GM21576 (cell line): ENCODE data around the gene UBP1.
"Not testable (repeated sequence)": the region's sequence is repeated elsewhere in the genome, so short reads cannot be mapped to it uniquely, and the experiment has no call there.

Experiments used
- ATAC-seq: cut with Tn5 transposase; IDR thresholded peaks from one replicate; pipeline ENCODE4 v1.9.1; 2021; ENCODE audit warnings: mild to moderate bottlenecking, moderate library complexity; ENCODE audit not compliant: unreplicated experiment

Gene UBP1

DNA sequence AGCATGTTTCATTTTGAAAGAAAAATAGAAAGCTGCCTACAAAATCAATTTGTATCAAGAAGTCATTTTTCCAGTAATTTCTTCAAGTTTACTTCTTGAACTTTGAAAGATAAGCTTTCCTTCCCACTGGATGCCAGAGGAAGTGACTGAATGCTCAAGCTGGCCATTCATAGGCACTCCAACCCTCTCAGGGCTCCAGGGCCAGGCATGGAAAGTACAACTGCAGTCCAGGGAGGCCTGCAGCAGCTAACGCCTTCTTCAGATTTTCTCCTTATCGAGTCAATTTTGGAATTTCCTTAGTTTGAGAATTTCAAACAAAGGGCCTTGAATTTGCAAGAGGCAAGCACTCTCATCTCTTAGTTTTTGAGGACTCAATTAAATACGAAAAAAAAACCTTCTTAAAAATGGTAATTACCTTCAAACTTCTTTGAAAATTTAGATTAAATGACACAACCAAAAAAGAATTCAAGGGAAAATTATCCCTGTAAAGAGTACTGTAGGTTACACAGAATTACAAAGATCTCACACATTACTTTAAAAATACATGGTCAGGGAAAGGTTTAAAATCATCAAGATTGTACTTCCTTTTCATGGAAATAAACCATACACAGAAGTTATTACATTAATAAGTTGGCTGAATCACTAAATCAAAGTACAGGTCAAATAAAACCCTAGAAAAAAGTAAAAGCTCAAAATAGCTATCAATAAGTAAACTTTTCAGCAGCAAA lies 2.5 kb downstream of the UBP1 start:
- ATAC-seq = no peak

DNA sequence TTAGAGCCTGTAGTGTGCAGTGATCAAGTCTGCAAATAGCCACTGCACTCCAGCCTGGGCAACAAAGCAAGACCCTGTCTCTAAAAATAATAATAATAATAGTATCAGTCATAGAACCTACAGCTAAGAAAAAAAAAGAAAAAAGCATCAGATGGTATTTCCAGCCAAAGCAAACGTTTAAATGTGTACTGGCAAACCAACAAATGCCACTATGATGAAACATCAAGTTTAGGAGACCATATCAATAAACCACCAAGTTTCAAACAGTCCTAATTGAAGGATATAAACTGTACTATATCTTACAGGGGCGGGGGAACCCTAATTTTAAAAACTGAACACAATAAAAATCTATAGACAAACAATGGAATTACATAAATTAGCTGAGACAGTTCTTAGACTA lies 6.4 kb downstream of the UBP1 start:
- no peak for ATAC-seq

DNA sequence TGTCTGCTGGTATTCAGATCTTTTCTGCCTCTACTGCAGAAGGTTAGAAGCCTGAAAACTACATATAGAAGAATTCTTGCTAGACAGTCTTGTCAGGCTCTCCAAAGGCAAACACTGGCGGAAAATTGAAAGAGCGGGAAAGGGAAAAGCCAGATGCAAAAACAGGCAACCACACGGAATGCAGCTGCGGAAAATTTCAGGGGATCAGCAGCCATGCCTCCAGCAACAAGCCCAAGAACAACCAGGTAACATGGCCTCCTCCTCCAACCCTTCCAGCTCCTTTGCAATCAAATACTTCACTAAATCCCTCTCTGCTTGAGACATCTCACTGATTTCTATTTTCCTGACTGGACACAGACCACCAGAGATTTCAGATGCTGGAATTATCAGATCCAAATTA lies 9.6 kb downstream of the UBP1 start:
- ATAC-seq = no peak

DNA sequence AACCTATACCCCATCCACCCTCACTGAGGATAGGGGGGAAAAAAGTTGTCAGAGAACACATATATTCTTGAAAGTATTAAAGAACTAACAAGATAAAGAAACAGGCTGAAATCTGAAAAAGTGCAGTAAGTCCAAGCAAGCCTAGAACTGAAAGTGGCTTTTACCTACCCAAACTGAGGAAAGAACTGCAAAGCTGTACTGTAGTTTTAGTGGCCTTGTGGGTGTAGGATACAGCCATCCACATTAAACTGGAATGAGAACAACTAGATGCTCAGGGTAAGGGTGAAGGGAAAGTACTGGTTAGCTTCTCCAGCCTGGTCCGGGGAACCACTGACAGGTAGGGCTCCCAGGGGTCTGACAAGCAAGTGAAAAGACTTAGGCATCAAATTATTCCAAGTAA lies 10.1 kb downstream of the UBP1 start:
- ATAC-seq = peak; percentile 37

DNA sequence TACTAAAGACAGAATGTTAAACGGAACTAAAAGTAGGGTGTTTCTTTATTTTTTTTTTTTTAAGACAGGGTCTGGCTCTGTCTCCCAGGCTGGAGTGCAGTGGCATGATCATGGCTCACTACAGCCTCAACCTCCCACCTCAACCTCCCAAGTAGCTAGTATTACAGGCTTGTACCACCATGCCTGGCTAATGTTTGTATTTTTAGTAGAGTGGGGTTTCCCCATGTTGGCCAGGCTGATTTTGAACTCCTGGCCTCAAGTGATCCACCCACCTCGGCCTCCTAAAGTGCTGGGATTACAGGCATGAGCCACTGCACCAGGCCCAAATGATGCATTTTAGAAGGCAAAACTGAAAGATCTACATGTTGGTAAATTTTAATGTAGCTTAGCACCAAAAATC lies 10.9 kb downstream of the UBP1 start:
- ATAC-seq = not testable (repeated sequence)

DNA sequence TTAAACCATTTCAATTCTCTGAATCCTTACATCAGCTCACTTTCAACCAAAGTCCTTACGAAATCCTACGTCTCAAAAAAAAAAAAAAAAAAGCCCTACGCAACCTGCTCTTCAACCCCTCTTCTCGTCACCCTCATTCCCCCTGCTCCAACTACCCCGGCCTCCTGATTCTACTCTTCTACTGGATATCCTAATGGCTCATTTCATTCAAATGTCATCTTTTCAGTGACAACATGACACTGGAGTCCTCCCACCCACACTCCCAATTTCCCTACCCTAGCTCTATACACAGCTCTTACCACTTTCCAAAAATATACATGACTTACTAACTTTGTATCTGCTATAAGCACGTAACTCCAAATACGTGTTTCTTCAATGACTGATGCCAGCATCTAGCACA lies 11.5 kb downstream of the UBP1 start:
- no peak for ATAC-seq

DNA sequence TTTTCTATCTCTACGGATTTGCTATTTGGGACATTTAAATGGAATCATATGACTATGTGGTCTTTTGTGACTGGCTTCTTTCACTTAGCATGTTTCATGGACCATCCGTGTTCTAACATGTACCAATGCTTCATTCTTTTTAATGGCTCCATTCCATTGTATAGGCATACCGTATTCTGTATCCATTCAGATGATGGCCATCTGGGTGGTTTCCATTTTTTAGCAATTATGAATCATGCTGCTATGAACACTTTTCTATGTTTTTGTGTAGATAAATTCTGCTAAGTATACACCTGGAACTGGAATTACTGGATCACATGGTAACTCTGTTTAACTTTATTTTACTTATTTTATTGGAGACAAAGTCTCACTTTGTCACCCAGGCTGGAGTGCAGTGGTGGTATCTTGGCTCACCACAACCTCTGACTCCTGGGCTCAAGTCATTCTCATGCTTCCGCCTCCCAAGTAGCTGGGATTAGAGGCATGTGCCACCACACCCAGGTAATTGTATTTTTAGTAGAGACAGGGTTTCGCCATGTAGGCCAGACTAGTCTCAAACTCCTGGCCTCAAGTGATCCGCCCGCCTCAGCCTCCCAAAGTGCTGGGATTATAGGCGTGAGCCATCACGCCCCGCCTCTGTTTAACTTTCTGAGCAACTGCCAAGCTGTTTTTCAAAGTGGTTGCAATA lies 13.4 kb downstream of the UBP1 start:
- no peak for ATAC-seq

DNA sequence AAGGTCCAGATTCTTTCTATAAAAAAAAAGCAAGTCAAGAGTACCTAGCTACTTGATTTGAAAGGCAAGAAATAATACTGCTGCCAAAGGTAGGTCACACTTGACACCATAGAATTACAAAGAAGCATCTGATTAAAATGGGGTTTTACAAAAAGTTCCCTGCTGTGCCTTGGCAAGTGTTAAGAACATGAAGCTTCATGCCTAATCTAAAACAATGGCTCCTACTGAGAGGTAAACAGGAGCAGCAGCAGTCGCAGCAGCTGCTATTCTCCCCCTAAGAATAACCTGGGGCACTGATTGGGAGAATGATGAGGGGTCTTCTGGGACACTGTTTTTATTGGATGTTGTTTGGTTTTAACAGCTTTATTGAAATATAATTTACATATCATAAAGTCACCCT lies 14.1 kb downstream of the UBP1 start:
- ATAC-seq = no peak

DNA sequence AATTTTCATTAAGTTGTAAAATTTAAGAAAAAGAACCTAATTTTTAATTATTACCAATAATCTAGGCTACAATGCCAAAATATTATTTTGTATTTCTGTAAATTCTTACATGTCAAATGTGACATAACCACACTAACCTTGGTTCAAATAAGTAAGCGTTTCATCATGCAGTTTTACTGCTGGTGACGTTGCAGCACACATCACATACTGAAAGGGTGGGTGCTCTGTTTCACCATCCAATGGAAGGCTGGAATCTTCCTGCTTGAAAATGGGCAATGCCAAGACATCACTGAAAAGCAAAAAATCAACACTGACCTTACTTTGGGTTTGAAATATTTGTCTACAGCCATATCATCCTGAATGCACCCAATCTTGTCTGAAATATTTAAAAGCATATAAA lies 14.8 kb downstream of the UBP1 start:
- no peak for ATAC-seq

DNA sequence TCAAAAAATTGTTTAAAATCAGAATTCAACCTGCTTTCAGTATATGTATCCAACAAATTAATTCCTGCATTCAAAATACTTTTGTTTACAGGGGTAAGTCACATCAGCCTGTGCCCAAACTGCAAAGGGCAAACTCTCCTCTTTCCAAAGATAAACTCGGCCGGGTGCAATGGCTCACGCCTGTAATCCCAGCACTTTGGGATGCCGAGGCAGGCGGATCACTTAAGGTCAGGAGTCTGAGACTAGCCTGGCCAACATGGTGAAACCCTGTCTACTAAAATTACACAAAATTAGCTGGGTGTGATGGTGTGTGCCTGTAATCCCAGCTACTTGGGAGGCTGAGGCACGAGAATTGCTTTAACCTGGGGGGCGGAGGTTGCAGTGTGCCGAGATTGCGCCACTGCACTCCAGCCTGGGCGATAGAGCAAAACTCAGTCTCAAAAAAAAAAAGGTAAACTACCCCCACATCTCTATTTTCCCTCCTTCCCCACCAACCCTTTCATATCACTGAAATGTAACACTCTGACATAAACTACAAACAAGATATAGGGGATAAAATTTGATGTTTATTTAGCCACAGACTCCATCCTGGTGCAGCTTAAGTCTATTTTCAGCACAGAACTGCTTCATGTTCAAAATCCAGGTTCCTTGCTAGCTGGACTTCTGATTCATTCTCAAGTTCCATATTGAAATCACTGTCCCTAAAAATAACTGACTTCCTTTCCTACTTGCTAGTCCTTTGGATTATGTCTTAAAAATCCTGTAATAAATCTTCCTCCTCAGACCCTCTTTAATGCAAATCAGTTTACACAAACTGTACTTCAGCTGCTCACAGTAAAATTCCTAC lies 15.4 kb downstream of the UBP1 start:
- ATAC-seq = no peak

DNA sequence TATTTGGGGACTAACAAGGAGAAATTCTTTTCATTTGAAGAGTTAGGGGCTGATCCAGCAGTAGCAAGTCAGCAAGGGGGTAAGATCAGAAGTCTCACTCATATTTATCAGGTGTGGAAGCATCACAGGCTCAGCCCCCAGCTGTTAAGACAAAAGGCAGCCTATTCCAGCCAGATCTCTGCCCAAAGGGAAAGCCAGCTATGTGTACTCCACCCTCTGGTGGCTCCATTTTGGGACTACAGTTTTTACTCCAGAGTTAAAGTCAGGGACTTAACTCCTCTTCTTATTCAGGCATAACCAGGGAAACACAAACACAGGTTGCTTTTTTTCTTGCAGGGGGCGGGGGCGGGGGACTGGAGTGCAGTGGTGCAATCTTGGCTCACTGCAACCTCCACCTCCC lies 19.2 kb downstream of the UBP1 start:
- no peak for ATAC-seq

DNA sequence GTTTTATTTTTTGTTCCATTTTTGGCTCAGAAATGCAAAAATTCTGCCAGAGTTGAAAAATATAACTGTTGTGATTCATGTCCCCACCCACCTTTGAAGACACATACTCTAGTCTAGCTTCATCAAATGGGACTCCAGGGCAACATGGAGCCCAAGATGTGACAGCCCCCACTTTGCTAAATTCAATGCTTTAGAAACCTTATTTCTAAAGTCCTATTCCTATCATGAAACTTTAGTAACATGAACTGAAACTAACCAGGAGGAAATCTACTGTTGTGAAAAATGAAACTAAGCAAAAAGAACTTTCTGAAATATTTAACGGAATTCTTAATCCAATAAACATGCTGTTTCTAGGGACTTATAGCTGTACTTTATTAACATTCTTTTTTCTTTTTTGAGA lies 20.3 kb downstream of the UBP1 start:
- ATAC-seq = peak; percentile 73

DNA sequence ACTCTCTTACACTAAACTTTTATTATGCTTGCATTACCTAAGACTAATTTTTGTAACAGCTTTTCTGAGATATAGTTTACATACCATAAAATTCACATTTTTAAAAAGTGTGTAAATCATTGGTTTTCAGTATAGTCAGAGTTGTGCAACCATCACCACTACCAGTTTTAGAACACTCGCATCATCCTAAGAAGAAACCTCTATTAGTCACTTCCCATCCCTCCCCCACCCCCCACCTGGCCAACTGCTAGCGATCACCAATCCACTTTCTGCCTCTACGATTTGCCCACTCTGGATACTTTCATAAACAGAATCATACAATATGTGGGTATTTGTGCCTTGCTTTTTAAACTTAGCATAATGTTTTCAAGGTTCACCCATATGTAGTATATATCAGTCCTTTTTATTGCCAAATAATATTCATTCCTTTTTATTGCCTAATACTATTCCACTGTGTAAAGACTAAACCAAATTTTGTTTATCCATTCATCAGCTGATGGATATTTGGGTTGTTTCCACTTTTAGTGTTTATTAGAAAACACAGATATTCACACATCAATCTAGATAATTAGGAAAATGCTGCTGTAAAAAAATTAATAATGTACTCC lies 23.0 kb downstream of the UBP1 start:
- no peak for ATAC-seq

DNA sequence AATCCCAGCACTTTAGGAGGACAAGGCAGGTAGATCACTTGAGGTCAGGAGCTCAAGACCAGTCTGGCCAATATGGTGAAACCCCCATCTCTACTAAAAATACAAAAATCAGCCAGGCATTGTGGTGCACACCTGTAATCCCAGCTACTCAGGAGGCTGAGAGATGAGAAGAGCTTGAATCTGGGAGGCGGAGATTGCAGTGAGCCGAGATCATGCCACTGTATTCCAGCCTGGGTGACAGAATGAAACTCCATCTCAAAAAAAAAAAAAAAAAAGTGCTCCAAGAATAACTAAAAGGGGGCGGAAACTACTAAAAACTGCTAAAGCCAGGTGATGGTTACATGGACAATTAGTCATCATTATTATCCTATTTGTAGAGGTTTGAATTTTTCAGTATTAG lies 29.4 kb downstream of the UBP1 start:
- not testable (repeated sequence) for ATAC-seq

DNA sequence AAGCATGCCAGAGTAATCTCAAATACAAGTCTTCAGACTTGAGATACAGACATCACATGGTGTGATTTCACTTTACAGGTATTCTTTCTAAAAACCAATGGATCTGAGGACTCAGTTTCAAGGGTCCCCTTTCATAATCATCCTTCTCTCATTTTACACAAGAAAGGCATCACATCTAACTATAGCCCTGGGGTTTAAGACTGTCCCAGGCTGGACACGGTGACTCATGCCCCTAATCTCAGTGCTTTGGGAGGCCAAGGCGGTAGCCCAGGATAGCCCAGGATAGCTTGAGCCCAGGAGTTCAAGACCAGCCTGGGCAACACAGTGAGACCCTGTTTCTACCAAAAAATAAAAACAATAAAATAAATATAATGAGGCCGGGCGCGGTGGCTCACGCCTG lies 36.4 kb downstream of the UBP1 start:
- ATAC-seq = no peak

DNA sequence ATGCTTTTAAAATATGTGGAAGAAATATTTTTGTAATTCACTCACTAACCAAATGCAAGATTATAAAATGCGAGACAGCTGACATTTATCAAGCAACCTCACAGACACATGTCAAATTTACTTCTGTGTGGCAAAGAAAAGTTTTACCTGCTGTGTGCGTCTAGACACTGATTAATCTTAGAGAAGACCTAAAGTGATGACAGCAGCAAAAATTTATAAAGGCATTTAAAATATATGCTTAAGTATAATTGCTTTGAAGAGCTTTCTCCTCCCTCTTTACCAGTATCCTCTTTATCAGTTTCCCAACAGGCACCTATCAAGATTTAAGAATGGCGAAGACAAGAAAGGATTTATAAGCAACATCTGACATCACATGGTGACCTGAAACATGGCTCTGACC lies 37.3 kb downstream of the UBP1 start:
- no peak for ATAC-seq

DNA sequence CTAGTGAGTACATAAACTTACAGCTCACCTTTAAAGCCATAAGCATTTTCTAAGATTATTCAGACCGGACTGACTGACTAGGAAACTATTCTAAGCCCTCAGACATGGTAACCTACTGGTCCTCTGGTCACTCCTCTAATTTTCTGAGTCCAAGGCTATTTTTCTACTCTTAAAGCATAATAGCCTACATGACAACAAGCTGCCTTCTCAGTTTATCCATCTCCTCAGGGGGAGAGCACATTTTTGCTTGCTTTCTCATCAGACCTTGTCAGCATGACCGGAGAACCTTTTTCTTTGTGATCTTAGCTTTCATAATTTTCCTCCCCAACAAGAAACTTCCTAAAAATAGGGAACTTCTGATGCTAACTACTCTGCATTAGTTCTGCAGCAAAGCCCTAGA lies 38.4 kb downstream of the UBP1 start:
- no peak for ATAC-seq

DNA sequence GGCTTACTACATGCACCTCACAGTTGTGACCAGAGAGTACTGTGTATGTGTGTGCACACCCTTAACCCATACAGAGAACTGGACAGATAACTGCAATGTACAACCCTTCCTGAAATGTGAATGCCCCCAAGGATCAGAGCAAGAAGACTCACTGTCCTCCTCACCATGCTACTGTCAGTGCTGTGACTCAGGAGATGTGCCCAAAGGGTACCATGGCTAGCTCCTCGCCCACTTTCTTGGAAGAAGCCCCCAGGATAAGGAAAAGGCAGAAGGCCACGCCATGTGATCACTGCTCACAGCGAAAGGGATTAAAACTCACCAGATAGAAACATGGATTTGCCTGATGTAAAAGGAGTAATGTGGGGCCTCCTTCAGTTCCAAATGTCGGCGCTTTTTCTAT lies 41.8 kb downstream of the UBP1 start:
- no peak for ATAC-seq

DNA sequence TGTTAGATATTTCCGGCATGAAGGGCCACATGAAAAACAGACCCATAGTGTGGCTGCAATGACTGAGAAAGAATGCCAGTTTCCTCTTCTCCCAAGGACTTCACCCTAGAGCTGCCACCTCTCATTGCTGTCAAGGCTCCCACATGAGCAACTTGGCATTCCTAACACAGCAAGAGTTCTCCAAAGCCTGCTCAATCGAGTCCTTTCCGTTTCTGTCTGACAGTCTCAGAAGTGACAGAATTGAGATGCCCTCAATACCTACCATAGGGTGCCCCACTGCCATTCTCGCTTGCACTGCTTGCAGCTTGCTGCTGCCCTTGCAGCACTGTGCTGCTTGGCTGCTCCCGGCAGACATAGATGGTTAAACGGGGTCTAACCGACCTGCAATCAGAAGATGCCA lies 44.3 kb downstream of the UBP1 start:
- no peak for ATAC-seq

DNA sequence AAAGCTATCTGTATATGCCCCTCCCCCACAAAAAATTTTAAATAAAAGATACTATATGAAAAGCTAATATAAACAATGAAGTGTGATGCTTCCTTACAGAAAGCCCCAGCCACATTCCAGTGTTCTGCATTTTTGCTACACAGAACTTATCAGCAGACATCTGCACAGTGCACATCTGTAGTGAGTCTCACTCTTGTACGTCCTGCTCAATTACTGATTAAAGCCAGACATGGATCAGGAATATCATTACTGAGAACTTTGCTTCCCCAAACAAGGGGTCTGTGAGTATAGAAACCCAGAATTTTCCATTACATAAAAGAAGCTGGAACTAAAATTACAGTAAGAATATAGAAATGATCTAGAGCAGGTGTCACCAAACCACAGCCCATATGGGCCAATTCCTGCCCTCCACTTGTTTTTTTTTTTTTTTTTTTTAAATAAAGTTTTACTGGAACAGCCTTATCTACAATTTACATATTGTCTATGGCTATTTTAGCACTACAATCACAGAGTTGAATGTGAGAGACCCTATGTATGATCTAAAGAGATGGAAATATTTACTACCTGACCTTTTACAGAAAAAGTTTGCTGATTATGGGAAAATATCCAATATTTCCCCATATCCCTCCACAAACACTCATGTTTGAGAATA lies 45.7 kb downstream of the UBP1 start:
- ATAC-seq = no peak

DNA sequence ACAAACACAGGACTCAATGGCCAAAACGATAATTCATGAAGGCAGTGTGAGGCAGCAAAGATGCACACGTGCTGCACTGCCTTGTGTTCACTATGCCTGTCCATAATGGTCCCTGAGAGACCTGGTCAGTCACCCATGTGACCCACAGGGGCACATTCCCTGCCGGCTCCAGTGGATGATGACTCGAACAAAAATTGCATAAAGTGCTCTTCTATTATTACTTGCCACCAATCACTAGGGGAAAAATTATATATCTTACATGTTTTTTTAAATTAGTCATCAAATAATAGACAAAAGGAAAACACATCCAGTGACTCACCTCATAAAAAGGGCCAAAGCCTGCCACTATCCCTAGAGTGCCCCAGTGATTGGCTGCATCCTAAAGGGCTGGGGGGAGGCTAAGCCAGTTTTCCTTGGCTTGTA lies 47.5 kb downstream of the UBP1 start:
- no peak for ATAC-seq
